ENCODE results near the gene ADD3.

The ADD3 gene

DNA sequence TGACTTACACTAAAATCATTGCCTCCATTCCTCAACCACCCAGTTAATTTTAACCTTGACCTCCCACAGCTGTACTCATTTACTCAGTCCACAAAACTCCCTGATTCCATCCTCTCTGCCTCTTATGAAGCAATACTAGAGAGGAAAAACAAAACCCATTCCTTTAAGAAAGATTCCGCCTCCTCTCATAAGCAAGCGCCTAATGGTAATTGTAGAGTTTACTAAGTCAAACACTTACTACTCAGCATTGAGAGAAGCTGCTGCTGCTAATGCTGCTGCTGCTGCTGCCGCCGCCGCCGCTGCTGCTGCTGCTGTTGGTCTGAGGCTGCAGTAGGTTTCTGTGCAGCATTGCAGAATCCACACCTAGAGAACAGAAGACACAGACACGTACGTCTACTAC is 2.1 kb upstream of the ADD3 start:
- DNase-seq, result no peak

- no peak for DNase-seq
Measured at GRCh38 chr10:110006358-110007160, 1.2 kb upstream of the ADD3 start.

GRCh38 chr10:110007161-110007700 is 553 bp upstream of the ADD3 start:
- DNase-seq, result no peak

DNA sequence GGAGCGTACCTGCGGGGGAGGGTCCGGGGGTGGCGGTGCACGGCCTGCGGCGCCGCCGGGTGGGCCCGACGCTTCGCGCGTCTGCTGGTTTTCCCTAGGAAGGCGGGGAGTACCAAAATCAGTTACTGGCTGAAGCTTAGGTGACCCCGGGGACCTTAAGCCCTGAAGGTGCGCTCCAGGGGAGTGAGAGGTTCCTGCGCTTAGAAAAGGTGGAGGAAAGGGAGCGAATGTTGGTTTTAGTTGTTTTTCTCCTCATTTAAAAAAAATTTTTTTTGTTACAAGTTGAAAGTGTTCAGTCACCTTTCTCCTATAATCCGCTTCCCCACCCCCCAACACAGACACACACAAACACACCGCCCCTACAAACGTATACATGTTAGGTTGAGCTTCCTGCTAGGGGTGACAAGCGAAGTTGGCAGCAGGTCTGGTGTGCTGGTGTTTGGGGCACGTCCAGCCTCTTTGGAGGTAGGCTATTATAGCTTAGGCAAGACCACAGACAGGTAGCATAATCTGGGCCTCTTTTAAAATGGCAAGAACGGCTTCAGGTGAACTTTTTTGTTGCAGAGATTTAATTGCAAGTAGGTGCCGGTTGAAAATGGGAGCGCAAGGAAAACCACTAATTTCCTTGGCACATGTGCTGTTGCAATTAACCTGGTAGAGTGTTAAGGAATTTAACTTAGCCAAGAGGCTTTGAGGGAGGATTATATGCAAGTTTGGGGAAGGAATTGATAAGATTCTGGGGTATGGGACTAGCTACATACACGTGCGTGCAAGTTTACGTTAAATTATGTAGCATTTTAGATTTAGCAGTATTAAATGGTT is 945 bp downstream of the ADD3 start:
- no peak for DNase-seq

DNA sequence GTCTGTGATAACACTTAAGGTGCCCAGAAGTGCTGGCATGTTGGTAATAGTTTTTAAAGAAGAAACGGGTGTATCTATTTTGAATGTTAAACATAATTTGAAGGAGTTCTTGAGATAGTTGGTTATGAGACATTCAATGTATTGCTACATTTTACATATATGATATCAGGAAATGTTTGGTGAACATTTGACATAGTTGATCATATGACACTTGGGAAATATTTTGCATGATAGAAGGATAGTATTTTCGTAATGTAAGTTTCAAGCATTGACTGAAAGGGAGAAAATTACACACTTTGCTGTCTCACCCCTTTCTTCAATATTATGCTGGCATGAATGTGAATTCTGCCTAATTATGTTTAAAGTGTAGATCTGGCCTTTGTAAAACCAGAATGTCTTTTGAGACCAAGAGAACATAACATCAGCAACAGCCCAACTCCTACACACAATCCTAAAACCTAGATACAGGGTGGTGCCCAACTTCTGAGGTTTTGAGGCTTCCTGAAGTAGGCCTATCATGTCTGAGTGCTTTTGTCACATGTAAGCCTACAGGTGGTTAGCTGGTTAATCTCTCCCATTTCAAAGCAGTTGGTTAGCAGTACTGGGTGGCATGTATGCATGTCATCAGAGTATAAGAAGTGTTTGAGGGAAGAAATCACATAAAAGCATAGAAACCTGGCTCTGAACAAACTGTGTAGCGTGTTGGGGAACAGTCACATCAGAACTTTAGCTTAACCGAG is 2.1 kb downstream of the ADD3 start:
- DNase-seq, result no peak

- no peak for DNase-seq
Measured at GRCh38 chr10:110010486-110011378, 2.9 kb downstream of the ADD3 start.

GRCh38 chr10:110011681-110012080 is 3.9 kb downstream of the ADD3 start:
- no peak for DNase-seq

DNA sequence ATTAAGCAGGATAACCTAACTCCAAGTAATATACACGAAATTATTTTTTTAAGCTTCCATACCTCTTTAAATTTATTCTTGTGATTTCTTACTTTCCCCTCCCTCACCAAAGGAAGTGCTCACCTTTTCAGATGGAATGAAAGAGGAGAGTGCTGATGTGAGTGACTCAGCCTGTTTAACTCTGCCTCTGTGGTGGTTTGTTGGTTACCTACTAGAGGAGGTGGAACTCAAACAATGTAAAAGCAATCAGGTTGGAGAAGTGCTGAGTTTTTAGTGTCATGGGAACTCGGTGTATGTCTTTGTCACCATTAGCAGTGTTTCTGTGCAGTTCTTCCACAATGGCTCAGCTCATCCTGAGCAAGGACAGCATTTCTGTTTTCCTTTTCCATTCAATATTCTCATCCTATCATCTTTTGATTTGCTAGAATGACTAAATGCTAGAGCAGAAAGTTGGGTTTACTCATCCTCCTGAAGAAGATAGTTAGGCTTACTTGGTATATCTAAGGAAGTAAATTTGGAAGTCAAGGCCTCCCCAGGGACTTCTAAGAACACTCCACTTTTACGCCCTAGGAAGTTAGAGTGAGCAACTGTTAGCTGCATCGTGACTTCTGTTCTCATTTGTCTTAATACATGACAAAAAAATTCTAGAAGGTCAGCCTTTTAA is 6.0 kb downstream of the ADD3 start:
- no peak for DNase-seq

GRCh38 chr10:110016039-110016438 is 8.3 kb downstream of the ADD3 start:
- no peak for DNase-seq

GRCh38 chr10:110017052-110017451 is 9.3 kb downstream of the ADD3 start:
- no peak for DNase-seq

DNA sequence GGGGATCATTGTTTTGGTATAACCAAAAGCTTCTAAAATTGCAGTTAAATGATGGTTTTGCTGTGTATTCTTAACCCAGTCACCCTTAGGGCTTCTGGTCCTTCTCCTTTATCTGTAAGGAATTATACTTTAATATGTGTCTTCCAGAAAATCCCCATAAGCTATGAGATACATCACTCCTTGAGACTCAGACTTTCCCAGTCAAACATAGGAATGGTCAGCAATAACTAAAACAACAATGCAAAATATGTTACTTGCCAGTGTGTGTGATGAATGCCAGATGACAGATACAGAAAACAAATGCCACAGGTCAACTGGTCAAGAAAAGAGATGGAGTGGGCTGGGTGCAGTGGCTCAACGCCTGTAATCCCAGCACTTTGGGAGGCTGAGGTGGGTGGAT is 10.1 kb downstream of the ADD3 start:
- no peak for DNase-seq

GRCh38 chr10:110020265-110020664 is 12.5 kb downstream of the ADD3 start:
- no peak for DNase-seq

- no peak for DNase-seq
Measured at GRCh38 chr10:110022716-110023504, 15.1 kb downstream of the ADD3 start.

GRCh38 chr10:110023785-110024465 is 16.1 kb downstream of the ADD3 start:
- no peak for DNase-seq

DNA sequence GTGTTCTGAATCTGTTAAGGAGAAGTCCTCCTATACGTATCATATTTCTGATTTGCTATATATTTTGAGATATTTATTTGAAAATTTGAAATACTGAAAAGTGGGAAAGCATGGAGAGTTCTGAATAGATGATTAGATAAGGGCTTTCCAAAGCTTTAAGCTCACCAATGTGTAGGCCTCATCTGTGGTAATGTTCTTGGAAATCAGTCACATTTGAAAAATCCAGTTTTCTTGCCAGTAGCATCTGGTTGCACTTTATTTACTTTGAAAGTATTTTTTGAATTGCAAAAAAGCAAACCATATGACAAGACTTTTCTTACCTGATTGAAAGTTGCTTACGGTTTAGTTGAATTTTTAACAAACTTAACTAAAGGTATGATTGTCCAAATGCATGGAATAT is 21.7 kb downstream of the ADD3 start:
- DNase-seq, result no peak

DNA sequence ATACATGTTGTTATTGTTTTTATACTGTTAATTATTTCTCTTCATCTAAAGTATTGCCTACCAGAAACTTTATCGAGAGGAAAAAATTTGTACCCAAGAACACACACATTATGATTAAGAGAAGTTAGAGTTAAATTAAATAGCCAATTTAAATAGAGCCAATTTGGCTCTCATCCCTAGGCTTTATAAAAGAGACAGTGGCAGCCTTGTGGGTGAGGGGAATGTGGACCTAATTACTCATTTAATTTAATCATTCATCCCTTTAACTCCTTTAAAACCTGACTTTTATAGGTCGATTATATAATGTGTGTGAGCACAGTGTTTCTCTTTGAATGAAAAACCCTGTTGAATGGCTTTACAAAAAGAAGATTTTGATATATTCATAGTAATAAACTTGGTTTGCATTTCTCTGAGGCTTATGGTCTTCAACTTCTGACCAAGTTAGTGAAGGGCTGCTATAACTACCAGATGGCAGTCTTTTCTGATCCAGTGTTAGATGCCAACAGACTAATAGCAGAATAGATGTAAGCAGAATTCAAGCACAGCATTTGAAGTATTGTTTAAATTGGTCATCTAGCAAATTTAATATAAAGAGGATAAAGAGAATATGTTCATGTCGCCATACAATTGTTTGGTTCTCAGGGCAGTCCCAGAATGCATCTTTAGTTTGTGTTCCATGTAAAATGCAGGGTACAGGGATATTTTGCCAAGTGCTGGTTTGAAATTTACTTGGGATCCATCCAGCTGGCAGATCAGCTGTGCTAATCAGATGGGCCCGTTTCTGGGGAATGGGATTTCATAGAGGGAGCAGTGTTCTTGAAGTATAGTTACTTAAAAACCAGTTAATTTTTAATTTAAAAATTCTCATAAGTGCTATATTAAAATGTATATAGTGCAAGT is 25.3 kb downstream of the ADD3 start:
- no peak for DNase-seq

- DNase-seq, result no peak
Measured at GRCh38 chr10:110033701-110034235, 26.0 kb downstream of the ADD3 start.

- DNase-seq, result no peak
Measured at GRCh38 chr10:110034596-110034995, 26.8 kb downstream of the ADD3 start.
